ENCODE data around the gene CDKN2AIP. TPM values are rescaled to one million over a fixed set of nuclear protein-coding genes. Genes with fewer than 3 reads are reported as not detected.

CDKN2AIP gene
- total RNA-seq, 4 donors from 2014 or later = 18.6 to 42.0 (median 31.0) TPM

- 80 to 85% methylated on average over 8 of the region's 8 CpGs for WGBS, 2 donors
- Histone ChIP-seq H3K27me3 (no peaks in the 10 kb centered on the region), H3K9me3 (no peaks in the 10 kb centered on the region), H3K4me3 (peak overlapping the region in 3 of 4 donors; percentile 5 to 48 (median 47)), H3K36me3 (no peaks in the 10 kb centered on the region), H3K27ac (peak overlapping the region in 3 of 4 donors; percentile 63 to 75 (median 66)), H3K4me1 (peaks cover 0 to 5% (median 0%) of the 10 kb centered on the region in 4 donors)
- DNase-seq (ENCODE audit: low spot score in 2 of 2) = no peak
- TF ChIP-seq CTCF (IDR thresholded peaks at IDR 0.05) = no peak
- TF ChIP-seq EP300 (IDR thresholded peaks at IDR 0.05) = no peak
- TF ChIP-seq POLR2A (IDR thresholded peaks at IDR 0.05) = no peak
These were observed 36.6 kb upstream of the CDKN2AIP start for GRCh38 chr4:183407635-183408464.

- Histone ChIP-seq H3K36me3 (no peaks in the 10 kb centered on the region), H3K4me3 (no peak overlapping the region), H3K9me3 (no peaks in the 10 kb centered on the region), H3K27ac (no peak overlapping the region), H3K4me1 (peaks cover 0 to 5% (median 0%) of the 10 kb centered on the region in 4 donors), H3K27me3 (no peaks in the 10 kb centered on the region)
- no peak for TF ChIP-seq EP300 (IDR thresholded peaks at IDR 0.05)
- no peak for TF ChIP-seq CTCF (IDR thresholded peaks at IDR 0.05)
- TF ChIP-seq POLR2A (IDR thresholded peaks at IDR 0.05) = no peak
- WGBS, 2 donors = 67 to 78% methylated on average over 7 to 8 of the region's 8 CpGs
- DNase-seq (ENCODE audit: low spot score in 2 of 2) = no peak
These were observed 35.6 kb upstream of the CDKN2AIP start for GRCh38 chr4:183408796-183409195.

- Histone ChIP-seq H3K4me3 (no peak overlapping the region), H3K36me3 (no peaks in the 10 kb centered on the region), H3K9me3 (no peaks in the 10 kb centered on the region), H3K27me3 (no peaks in the 10 kb centered on the region), H3K27ac (no peak overlapping the region), H3K4me1 (peaks cover 0 to 5% (median 0%) of the 10 kb centered on the region in 4 donors)
- no peak for DNase-seq (ENCODE audit: low spot score in 2 of 2)
- WGBS, 2 donors = 80 to 82% methylated on average over 4 of the region's 4 CpGs
- no peak for TF ChIP-seq POLR2A (IDR thresholded peaks at IDR 0.05)
- TF ChIP-seq CTCF (IDR thresholded peaks at IDR 0.05) = no peak
- TF ChIP-seq EP300 (IDR thresholded peaks at IDR 0.05) = no peak
These were observed 35.0 kb upstream of the CDKN2AIP start for GRCh38 chr4:183409483-183409882.

GRCh38 chr4:183409934-183410333 is 34.5 kb upstream of the CDKN2AIP start:
- Histone ChIP-seq H3K36me3 (no peaks in the 10 kb centered on the region), H3K4me1 (peaks cover 0 to 5% (median 0%) of the 10 kb centered on the region in 4 donors), H3K27me3 (no peaks in the 10 kb centered on the region), H3K9me3 (no peaks in the 10 kb centered on the region), H3K27ac (no peak overlapping the region), H3K4me3 (no peak overlapping the region)
- TF ChIP-seq CTCF (IDR thresholded peaks at IDR 0.05) (no peak), POLR2A (IDR thresholded peaks at IDR 0.05) (no peak)
- WGBS, 2 donors = 85 to 89% methylated on average over 9 of the region's 9 CpGs
- DNase-seq (ENCODE audit: low spot score in 2 of 2) = no peak

GRCh38 chr4:183411291-183411861 is 33.1 kb upstream of the CDKN2AIP start:
- Histone ChIP-seq H3K9me3 (no peaks in the 10 kb centered on the region), H3K4me3 (no peak overlapping the region), H3K27ac (no peak overlapping the region), H3K4me1 (peaks cover 0 to 5% (median 0%) of the 10 kb centered on the region in 4 donors), H3K36me3 (no peaks in the 10 kb centered on the region), H3K27me3 (no peaks in the 10 kb centered on the region)
- TF ChIP-seq EP300 (IDR thresholded peaks at IDR 0.05) (no peak), CTCF (IDR thresholded peaks at IDR 0.05) (no peak), POLR2A (IDR thresholded peaks at IDR 0.05) (no peak)
- DNase-seq (ENCODE audit: low spot score in 2 of 2) = no peak
- 82 to 89% methylated on average over 11 of the region's 11 CpGs for WGBS, 2 donors

Data from tibial nerve (tissue), 4 donors.